WERI-Rb-1 (cell line): ENCODE data around the gene DENND6A.

Source experiments
- DNase-seq: peaks from one replicate; pipeline ENCODE4 v3.0.0-alpha.2; 2020
- H3K27ac ChIP-seq: fragments of 250-450 bp; sonication (Bioruptor Pico); 2 replicates; pipeline ENCODE4 v1.5.1; 2020; ENCODE audit warnings: mild to moderate bottlenecking, moderate library complexity
- H3K27me3 ChIP-seq: fragments of 250-450 bp; sonication (Bioruptor Pico); 2 replicates; pipeline ENCODE4 v1.5.1; 2021; ENCODE audit warnings: mild to moderate bottlenecking, low read depth, moderate library complexity; ENCODE audit not compliant: insufficient read depth, severe bottlenecking
- H3K36me3 ChIP-seq: fragments of 250-450 bp; sonication (Bioruptor Pico); 2 replicates; pipeline ENCODE4 v1.5.1; 2020; ENCODE audit warnings: mild to moderate bottlenecking, moderate library complexity
- H3K4me3 ChIP-seq: 2 replicates; pipeline ENCODE4 v1.5.1; 2011; ENCODE audit warnings: low read depth, mild to moderate bottlenecking, control low read depth, low read length
- H3K9me3 ChIP-seq: fragments of 250-450 bp; sonication (Bioruptor Pico); 2 replicates; pipeline ENCODE4 v1.5.1; 2021; ENCODE audit warnings: mild to moderate bottlenecking, moderate library complexity; ENCODE audit not compliant: severe bottlenecking
- TF ChIP-seq, protein P1 (sequence below): IDR thresholded peaks from 2 replicates; pipeline ENCODE4 v1.5.1; 2011; ENCODE audit warnings: low read depth, mild to moderate bottlenecking, control low read depth, inconsistent platforms, low read length

Gene DENND6A

DNA sequence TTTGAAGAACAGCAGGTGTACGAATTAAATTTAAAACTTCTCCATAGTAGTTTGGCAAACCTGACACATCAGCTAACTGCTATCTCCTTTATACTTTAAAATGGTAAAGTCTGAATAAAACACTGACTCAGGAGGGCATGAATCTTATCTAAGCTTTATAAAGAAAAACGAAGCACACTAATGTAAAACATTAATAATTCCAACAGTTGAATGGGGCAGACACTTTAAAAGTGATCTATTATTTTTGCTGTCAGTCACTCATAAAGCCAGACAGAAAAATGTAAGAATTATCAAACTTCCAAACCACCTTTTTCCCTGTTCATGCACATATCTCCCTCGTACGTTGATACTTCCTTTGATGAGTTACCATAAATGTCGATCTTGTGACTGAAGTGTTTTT, 98.3 kb downstream of the DENND6A start:
- H3K9me3 ChIP-seq: no peaks in the 10 kb centered on the region
- H3K27ac ChIP-seq: no peak overlapping the region
- H3K27me3 ChIP-seq: no peaks in the 10 kb centered on the region
- peaks cover 26% of the 10 kb centered on the region for H3K36me3 ChIP-seq
- no peak overlapping the region for H3K4me3 ChIP-seq
- TF ChIP-seq, protein P1, sequence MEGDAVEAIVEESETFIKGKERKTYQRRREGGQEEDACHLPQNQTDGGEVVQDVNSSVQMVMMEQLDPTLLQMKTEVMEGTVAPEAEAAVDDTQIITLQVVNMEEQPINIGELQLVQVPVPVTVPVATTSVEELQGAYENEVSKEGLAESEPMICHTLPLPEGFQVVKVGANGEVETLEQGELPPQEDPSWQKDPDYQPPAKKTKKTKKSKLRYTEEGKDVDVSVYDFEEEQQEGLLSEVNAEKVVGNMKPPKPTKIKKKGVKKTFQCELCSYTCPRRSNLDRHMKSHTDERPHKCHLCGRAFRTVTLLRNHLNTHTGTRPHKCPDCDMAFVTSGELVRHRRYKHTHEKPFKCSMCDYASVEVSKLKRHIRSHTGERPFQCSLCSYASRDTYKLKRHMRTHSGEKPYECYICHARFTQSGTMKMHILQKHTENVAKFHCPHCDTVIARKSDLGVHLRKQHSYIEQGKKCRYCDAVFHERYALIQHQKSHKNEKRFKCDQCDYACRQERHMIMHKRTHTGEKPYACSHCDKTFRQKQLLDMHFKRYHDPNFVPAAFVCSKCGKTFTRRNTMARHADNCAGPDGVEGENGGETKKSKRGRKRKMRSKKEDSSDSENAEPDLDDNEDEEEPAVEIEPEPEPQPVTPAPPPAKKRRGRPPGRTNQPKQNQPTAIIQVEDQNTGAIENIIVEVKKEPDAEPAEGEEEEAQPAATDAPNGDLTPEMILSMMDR: no peak
- no peak for DNase-seq

DNA sequence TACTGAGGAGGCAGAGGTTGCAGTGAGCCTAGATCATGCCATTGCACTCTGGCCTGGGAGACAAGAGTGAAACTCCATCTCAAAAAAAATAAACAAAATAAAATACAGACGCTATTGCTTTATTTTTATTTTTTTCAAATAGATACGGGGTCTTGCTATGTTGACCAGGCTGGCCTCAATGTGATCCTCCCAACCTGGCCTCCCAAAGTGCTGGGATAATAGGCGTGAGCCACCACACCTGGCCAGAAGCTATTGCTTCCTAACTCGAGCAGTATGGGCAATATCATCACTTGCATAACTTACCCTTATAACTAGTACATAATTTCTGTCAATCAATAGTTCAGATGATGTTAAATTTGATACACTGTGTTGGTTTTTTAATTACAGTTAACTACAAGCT, 98.7 kb downstream of the DENND6A start:
- TF ChIP-seq, protein P1: no peak
- Histone ChIP-seq H3K36me3 (peaks cover 26% of the 10 kb centered on the region), H3K9me3 (no peaks in the 10 kb centered on the region), H3K27me3 (no peaks in the 10 kb centered on the region), H3K4me3 (no peak overlapping the region), H3K27ac (no peak overlapping the region)
- DNase-seq: no peak

- TF ChIP-seq, protein P1: no peak
These were observed 100.6 kb downstream of the DENND6A start for GRCh38 chr3:57592306-57592705.

GRCh38 chr3:57587905-57588304, 105.0 kb downstream of the DENND6A start:
- peaks cover 20% of the 10 kb centered on the region for H3K36me3 ChIP-seq

More at GRCh38 chr3:57592306-57592705, 100.6 kb downstream of the DENND6A start:
- Histone ChIP-seq H3K27ac (no peak overlapping the region), H3K9me3 (no peaks in the 10 kb centered on the region), H3K36me3 (peaks cover 26% of the 10 kb centered on the region), H3K4me3 (no peak overlapping the region), H3K27me3 (no peaks in the 10 kb centered on the region)
- no peak for DNase-seq

GRCh38 chr3:57586778-57587177, 106.1 kb downstream of the DENND6A start:
- DNase-seq: no peak
- Histone ChIP-seq H3K36me3 (peaks cover 20% of the 10 kb centered on the region), H3K27me3 (no peaks in the 10 kb centered on the region), H3K9me3 (no peaks in the 10 kb centered on the region), H3K27ac (no peak overlapping the region), H3K4me3 (no peak overlapping the region)
- TF ChIP-seq, protein P1: no peak

More at GRCh38 chr3:57587905-57588304, 105.0 kb downstream of the DENND6A start:
- Histone ChIP-seq H3K9me3 (no peaks in the 10 kb centered on the region), H3K27ac (no peak overlapping the region), H3K27me3 (no peaks in the 10 kb centered on the region), H3K4me3 (no peak overlapping the region)
- TF ChIP-seq, protein P1: no peak
- DNase-seq: no peak

GRCh38 chr3:57583544-57583943, 109.3 kb downstream of the DENND6A start:
- Histone ChIP-seq H3K4me3 (no peak overlapping the region), H3K27ac (no peak overlapping the region), H3K36me3 (peaks cover 41% of the 10 kb centered on the region), H3K9me3 (no peaks in the 10 kb centered on the region), H3K27me3 (no peaks in the 10 kb centered on the region)
- DNase-seq: no peak
- TF ChIP-seq, protein P1: no peak
